DND-41 (cell line): ENCODE measurements around the gene HS3ST6.

ENCODE experiments used
- EZH2 ChIP-seq: IDR thresholded peaks from 3 replicates; pipeline ENCODE4 v1.6.1; 2012; ENCODE audit warnings: borderline replicate concordance, low read depth, mild to moderate bottlenecking, moderate library complexity, low read length, inconsistent platforms; ENCODE audit not compliant: severe bottlenecking
- TF ChIP-seq, protein P1 (sequence below): IDR thresholded peaks from 2 replicates; pipeline ENCODE4 v1.5.1; 2012; ENCODE audit warnings: borderline replicate concordance, low read length, moderate library complexity, mild to moderate bottlenecking; ENCODE audit not compliant: poor library complexity, severe bottlenecking; ENCODE audit errors: extremely low read depth

DNA sequence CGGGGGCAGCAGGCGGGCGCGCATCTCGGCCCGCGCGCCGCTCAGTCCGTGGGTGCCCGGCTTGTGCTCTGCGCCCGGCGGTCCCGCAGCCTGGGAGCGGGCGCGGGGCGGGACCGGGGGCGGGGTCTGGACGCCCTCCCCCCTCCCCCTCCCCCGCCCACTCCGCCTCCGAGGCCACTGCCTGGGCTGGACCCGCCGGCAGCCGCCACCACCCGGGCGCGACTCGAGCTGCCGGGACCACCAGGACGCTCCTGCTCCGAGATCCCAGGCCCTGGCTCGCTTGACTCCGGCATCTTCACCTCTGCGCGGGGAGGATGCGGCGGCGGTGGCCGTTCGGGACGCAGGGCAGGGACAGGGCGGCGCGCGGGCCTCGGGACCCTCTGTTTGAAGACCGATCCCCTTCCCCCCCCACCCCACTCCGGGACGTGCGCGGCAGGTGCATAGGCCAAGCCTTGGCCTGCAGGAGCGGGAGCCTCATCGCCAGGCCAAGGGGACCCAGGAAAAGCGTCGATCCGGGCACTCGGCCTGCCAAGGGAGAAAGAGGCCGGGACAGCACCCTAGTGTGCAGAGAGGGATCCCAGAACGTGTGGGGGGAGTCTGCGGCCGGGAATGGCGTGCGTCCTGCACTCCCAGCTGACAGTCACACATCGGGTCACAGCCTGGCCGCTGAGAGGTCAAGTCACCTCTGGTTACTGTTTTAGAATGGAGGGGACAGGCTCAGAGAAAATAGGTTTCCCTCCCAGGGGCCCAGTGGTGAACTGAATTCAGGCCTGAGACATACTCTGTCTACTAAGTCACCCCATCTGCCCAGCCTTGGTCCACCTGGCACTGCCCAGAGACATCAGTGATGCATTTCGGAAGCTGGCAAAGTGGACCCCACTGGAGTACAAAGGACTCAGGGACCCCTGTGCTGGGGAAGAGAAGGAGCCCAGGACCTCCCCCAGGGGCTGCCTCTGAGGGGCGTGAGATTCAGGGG, at the start of gene HS3ST6:
- TF ChIP-seq, protein P1, sequence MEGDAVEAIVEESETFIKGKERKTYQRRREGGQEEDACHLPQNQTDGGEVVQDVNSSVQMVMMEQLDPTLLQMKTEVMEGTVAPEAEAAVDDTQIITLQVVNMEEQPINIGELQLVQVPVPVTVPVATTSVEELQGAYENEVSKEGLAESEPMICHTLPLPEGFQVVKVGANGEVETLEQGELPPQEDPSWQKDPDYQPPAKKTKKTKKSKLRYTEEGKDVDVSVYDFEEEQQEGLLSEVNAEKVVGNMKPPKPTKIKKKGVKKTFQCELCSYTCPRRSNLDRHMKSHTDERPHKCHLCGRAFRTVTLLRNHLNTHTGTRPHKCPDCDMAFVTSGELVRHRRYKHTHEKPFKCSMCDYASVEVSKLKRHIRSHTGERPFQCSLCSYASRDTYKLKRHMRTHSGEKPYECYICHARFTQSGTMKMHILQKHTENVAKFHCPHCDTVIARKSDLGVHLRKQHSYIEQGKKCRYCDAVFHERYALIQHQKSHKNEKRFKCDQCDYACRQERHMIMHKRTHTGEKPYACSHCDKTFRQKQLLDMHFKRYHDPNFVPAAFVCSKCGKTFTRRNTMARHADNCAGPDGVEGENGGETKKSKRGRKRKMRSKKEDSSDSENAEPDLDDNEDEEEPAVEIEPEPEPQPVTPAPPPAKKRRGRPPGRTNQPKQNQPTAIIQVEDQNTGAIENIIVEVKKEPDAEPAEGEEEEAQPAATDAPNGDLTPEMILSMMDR, result no peak
- TF ChIP-seq EZH2, result no peak
